Measurements from ENCODE around the gene GRAMD2B.
"Not testable (repeated sequence)": the region's sequence is repeated elsewhere in the genome, so short reads cannot be mapped to it uniquely, and the experiment has no call there.

GRAMD2B gene

DNA sequence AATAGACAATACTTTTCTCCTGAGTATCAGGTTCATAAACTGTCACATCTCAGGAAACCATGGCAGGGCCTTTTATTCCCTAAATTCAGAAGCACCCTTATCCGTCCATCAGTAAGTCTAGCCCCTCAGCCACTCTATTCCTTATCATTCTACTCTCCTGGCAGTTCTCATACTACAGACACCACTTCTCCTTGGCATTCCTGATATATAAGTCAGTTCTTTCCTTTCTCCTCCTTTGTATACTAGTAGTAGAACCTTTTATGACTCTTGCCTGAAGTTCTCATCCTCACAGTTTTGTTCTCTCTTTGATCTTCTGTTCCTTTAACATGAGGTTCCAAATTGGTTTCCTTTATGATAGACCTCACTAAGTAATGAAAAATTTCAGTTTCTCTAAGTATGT lies 29.3 kb downstream of the GRAMD2B start:
- no peak for DNase-seq

GRCh38 chr5:126454081-126454480 lies 30.9 kb downstream of the GRAMD2B start:
- DNase-seq: no peak

GRCh38 chr5:126454535-126454934 lies 31.3 kb downstream of the GRAMD2B start:
- DNase-seq: no peak

- DNase-seq: no peak
These were observed 32.1 kb downstream of the GRAMD2B start for GRCh38 chr5:126455264-126455663.

DNA sequence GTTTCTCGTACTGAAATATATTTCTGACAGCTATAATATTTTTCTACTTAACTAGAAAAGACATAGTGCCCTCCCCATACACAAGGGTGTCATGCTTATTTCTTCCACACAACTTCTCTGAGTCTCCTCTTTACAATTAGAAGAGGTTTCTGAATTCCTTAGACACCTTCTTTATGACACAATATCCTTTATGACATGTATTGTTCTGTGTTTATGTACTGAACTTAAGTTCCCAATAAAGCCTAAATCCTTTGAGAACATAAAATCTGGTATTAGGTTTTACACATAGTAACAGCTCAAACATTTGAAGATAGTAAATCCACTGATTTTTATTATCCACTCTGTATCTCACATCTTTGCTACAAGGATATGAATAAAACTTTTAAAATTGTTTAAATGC lies 32.5 kb downstream of the GRAMD2B start:
- DNase-seq: no peak

- DNase-seq: no peak
These were observed 33.1 kb downstream of the GRAMD2B start for GRCh38 chr5:126456217-126456820.

DNA sequence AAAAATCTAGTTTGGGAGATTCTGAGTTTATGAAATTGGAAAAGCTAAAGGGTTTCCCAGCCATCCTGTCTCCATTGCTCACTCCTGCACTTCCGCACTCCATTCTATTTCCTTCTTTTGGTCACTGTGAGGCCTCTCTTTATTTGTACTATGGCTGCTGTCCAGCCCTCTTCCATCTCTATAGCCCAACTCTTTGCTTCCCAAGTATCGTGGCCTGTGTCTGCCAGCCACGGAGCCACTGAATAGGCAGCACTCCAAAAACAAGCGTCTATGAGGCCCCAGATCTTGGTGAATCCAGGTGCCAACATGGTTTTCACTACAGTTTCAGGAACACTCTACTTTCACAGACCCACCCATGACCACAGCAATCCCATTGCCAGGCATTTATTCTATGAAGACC lies 37.2 kb downstream of the GRAMD2B start:
- DNase-seq: no peak

GRCh38 chr5:126460977-126461376 lies 37.8 kb downstream of the GRAMD2B start:
- no peak for DNase-seq

- no peak for DNase-seq
These were observed 38.6 kb downstream of the GRAMD2B start for GRCh38 chr5:126461838-126462237.

- no peak for DNase-seq
These were observed 39.2 kb downstream of the GRAMD2B start for GRCh38 chr5:126462239-126463014.

DNA sequence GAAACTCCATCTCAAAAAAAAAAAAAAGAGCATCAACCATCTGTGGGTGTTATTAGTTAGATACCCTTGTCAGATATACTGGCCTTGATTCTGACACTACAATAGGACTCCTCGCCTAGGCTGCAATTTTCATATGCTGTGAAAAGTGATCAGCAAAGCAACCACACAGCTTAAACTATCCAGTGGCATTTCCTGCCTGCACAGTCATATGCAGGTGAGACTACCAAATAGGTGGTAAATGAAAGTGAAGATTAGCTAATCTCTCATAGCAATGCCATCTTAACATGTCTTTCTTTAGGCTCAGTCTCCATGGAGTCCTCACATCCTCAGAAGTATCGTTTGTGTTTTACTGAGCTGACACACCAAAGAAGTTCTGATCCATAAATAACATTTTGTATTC lies 40.8 kb downstream of the GRAMD2B start:
- no peak for DNase-seq

DNA sequence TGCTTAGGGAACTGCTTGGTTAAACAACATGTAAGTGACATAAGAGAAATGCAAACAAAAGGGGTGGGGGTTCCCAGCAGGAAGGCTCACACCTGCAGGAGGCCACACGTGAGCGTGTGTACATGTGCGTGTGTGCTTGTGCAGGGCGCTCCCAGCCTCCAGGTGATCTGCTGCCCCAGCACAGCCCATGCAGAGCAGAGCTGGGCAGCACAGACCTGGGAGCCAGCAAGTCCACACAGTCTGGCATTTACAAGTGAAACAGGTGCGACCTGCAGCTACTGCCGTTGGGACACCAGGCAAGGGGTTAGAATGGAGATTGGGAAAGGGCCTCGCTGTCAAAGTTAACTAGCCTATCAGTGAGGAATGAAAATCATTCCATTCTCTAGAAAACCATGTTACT lies 41.8 kb downstream of the GRAMD2B start:
- DNase-seq: no peak

DNA sequence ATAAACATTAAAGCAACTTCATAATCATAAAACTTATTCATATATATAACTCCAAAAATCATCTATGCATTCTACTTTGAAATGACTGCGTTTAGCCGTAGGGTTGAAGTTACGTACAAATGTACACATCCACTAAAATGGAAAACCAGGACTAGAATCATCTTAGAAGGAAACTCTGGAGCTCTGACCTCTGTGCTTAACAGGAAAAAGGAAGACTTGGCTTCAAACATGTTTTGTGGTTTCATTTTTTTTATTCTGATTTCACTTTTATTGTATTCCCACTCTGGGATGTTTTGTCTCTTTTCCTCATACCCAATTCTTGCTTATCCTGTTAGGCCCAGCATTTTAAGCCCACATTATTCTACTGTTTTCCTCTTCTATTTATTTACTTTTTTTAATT lies 44.9 kb downstream of the GRAMD2B start:
- no peak for DNase-seq

GRCh38 chr5:126469536-126470316 lies 46.5 kb downstream of the GRAMD2B start:
- DNase-seq: no peak

- not testable (repeated sequence) for DNase-seq
These were observed 47.3 kb downstream of the GRAMD2B start for GRCh38 chr5:126470529-126470928.

GRCh38 chr5:126471247-126471646 lies 48.0 kb downstream of the GRAMD2B start:
- no peak for DNase-seq

- DNase-seq: no peak
These were observed 48.8 kb downstream of the GRAMD2B start for GRCh38 chr5:126471875-126472537.

DNA sequence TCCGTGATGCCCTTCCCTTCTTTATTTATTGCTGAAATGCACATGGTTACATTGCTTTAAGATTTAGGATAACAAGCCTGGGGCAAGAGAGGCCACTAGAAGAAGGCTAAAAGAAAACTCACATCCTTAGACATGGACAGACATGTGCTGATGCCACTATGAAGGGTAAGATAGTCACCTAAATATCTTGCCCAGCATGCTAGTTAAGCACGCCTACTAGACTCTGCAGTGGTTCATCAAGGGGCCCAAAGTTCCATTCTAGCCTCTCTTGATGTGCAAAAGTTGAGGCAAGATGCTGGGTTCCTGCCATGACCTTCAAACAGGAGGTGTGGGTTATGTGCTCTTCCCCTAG lies 49.3 kb downstream of the GRAMD2B start:
- no peak for DNase-seq

DNA sequence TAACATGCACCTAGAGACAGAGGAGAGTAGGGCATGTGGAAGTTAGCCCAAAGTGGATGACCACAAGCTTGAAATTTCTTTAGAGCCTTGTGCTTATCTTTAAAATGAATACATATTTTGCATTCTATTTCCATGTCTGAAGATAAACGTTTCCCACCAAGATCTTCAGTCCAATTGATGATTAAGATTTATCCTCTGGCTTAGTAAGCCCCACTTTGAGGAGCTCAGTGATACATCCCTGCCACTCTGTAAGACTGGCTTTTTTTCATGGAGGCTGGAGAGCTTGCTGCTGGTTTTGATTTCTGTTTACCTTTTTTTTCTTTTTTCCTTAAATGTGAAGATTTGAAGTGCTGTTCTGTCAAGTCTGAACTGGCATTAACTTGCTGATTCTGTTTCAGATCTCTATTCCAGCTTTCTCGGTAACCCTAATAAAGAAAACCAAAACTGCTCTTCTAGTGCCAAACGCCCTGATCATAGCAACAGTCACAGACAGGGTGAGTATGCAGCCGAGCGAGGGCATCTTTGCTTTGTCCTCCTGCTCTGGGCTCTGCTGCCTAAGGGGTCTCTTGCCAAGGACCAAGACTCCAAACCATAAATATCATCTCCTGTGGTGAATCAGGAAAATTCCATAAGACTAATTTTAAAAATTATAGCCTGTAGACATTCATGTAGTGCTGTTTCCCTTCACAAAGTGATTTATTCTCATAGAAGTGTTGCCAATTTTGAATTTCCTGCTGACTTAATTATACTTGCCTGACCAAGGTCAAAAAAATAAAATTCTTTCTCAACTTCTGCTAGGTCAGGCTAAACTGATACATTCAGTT lies 54.3 kb downstream of the GRAMD2B start:
- no peak for DNase-seq

DNA sequence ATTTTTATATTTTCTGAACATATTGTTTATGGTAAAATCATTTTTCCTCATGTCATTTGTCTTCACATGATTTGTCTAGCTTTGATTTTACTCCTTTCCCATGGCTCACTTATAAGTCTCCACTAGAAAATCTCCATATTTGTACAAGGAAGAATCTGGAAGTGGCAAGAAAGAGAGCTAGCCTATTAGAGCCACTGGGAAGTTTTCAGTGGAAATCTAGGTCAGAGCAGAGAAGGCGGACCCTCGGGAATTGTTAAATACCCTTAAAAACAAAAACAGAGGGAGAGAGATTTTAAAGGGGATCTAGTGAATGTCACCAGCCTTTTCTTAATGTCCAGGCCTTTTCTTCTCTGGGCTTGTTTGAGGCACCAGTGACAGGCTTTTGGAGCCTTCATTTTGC lies 56.6 kb downstream of the GRAMD2B start:
- DNase-seq: no peak

- DNase-seq: no peak
These were observed 57.6 kb downstream of the GRAMD2B start for GRCh38 chr5:126480824-126481223.

- no peak for DNase-seq
These were observed 58.0 kb downstream of the GRAMD2B start for GRCh38 chr5:126481243-126481642.

- DNase-seq: no peak
These were observed 59.4 kb downstream of the GRAMD2B start for GRCh38 chr5:126482591-126482990.

Measured in NCI-H524 (cell line).